LNCAP (cell line): ENCODE measurements around the gene AIM2.

Experiments
- TF ChIP-seq, protein P1 (sequence below): fragments of 450-650 bp; IDR thresholded peaks from 2 replicates; pipeline ENCODE4 v1.5.1; 2017; ENCODE audit warnings: mild to moderate bottlenecking

Gene AIM2

DNA sequence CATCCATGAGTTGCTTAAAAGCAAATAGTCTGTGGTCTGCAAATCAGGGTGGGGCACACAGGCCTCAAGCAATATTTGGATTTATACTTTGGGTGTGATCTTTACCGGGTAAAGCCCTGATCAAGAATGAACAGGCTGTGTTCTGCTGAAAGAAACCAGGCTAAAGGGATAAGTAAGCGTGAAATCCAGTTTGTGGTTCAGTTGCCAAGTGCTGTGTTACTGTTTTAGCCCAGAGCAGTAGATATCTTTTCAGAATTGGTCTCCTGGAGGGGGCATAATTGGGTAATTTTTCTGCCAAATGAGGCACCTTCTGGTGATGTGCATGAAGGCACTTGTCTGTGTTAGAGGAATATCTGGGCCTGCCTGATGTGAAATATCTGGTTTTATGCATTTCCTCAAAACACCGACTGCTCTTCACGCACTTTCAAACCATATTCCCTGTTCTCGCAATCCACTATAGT is 21.4 kb downstream of the AIM2 start:
- TF ChIP-seq, protein P1, sequence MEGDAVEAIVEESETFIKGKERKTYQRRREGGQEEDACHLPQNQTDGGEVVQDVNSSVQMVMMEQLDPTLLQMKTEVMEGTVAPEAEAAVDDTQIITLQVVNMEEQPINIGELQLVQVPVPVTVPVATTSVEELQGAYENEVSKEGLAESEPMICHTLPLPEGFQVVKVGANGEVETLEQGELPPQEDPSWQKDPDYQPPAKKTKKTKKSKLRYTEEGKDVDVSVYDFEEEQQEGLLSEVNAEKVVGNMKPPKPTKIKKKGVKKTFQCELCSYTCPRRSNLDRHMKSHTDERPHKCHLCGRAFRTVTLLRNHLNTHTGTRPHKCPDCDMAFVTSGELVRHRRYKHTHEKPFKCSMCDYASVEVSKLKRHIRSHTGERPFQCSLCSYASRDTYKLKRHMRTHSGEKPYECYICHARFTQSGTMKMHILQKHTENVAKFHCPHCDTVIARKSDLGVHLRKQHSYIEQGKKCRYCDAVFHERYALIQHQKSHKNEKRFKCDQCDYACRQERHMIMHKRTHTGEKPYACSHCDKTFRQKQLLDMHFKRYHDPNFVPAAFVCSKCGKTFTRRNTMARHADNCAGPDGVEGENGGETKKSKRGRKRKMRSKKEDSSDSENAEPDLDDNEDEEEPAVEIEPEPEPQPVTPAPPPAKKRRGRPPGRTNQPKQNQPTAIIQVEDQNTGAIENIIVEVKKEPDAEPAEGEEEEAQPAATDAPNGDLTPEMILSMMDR, result no peak

DNA sequence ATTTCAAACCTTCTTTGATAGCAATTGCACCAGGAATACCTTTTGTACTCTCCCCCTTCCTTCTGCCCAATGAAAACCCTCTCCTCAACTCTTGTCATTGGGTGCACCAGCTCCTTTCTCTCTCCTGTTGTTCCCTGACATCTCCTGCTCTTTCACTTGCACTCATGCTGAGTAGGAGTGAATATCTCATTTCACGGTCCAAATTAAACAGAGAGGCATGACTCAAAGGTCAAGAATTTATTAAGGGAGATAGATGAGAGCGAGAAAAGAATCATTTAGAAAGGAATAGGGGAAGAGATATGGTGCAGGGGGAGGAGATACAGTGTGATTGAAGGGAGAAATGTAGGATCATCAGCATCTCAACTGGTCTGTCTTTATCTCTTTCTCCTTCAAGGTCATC is 22.1 kb downstream of the AIM2 start:
- TF ChIP-seq, protein P1, result no peak

DNA sequence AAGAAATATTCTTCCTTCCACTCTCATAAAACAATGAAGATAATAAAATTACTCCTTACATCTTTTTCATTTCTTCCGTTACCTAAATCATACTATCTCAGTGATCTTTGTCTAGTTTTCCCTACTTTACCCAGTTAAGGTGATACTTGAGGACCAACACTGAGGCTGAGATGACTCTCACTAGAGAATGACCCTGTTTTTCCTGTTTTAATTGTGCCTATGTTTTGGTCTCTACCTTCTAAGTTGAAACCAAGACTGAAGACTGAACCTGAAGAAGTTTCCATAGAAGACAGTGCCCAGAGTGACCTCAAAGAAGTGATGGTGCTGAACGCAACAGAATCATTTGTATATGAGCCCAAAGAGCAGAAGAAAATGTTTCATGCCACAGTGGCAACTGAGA is 25.1 kb downstream of the AIM2 start:
- TF ChIP-seq, protein P1, result no peak

DNA sequence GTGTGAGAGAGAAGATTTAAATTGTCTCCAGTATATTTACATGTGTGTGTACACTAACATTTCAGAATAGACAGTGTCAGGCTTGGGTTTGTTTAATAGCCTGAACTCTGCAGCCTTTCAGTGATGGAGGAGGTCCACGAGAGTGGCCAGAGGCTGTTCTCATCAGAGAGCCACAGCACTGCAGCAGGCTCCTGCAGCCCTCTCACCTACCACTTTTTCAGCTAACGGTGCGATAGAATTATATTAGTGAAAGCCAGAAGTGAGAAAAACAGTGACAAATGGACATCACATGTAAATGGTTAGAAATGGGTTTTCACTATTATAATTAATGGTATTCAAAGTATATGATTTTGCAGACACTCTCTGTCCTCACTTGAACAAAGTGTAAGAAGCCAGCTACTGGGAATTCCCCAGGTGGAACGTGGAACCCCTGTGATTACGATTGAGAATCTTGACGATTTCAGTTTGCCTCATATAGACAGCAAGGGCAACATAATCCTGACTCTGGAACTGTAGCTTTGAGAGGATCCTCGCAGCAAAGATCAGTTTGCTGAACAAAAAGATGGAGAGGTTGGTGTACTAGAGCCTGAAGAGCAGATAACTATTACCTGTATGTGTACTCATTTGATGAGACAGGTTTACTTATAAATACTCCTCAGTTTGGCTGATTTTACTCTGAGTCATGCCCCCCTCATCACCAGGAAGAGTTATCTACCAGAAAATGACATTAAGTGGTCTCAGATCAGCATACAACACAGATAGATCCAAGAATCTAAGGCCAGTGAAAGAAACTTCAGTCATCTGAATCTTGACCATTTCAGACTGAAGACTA is 35.5 kb downstream of the AIM2 start:
- TF ChIP-seq, protein P1, result no peak

DNA sequence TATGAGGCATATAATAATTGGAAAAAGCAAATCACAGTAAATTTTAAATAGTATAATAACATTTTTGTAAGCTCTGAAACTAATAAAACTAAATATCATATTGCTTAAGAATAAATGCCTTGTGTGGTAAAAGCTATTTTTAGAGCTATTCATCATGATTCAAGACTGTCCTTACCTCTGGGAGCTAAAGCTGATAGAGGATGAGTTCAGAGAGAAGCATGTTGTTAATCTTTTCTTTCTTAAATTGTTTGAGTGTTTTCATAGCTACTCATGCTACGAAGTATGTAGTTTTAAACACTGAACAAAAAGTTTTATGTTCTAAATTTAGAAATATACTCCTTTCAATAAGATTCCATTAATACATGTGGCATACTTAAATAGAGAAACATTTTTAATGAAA is 36.4 kb downstream of the AIM2 start:
- TF ChIP-seq, protein P1, result no peak

DNA sequence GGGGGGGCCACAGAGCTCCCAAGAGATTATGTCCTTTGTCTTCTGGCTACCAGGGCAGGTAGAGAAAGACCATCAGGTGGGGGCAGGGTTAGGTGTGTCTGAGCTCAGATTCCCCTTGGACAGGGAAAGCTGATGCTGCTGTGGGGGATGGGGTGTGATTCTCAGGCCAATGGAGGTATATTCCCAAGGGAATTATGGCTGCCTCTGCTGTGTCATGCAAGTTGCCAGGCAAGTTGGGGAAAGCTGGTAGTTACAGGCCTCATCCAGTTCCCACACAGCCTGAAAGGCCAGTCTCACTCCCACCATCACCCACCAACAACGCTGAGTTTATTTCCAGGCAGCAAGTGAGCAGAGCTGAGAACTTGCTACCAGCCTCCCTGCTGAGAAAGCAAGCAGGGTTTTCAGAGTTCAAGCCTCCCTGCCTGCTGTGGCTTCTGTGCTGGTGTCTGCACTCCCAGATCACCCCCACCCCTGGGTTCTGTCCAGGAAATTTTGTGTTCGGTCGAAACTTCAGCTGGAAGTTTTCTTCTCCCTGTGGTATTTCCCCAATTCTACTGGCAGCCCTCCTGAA is 45.6 kb downstream of the AIM2 start:
- TF ChIP-seq, protein P1, result no peak

DNA sequence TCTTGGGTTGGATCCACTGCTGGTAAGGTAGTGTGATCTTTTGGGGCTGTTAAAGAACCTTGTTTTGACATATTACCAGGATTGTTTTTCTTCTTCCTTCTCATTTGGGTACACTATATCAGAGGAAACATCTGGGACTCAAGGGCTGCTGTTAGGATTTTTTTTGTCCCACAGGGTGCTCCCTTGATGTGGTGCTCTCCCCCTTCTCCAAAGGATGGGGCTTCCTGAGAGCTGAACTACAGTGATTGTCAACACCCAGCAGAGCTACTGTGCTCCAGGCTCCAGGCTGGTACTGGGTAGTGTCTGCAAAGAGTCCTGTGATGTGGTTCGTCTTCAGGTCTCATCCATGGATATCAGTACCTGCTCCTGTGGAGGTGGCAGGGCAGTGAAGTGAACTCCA is 46.3 kb downstream of the AIM2 start:
- TF ChIP-seq, protein P1, result no peak
